ENCODE data around the gene CNOT6.

- no peak for TF ChIP-seq CTCF (conservative IDR thresholded peaks at IDR 0.05; ENCODE audit: low read depth, low read length)
- no peak for TF ChIP-seq EZH2 (IDR thresholded peaks at IDR 0.05; ENCODE audit: borderline replicate concordance, low read depth, low read length, poor library complexity, severe bottlenecking)
These were observed 133.4 kb downstream of the CNOT6 start for GRCh38 chr5:180627386-180628120.
